HepG2 (cell line): ENCODE data around the gene ARHGAP45. TPM values are rescaled to one million over a fixed set of nuclear protein-coding genes. Genes with fewer than 3 reads are reported as not detected.

Source experiments
- CBX2 ChIP-seq, 2 experiments: fragments of 200-600 bp in 1 of 2; sonication (generic); formaldehyde crosslinking in 1 of 2; IDR thresholded peaks; 2 replicates each; pipeline versions ENCODE4 v1.7.0 to v1.8.1; 2018 to 2022; ENCODE audit warnings: low read depth in 2 of 2, low read length in 1 of 2, mild to moderate bottlenecking in 1 of 2, missing genetic modification reagents in 1 of 2
- ERF ChIP-seq: IDR thresholded peaks from 2 replicates; pipeline ENCODE4 v1.6.1; 2018; ENCODE audit warnings: missing biosample characterization, missing genetic modification reagents
- ISL2 ChIP-seq: sonication (generic); formaldehyde crosslinking; IDR thresholded peaks from 2 replicates; pipeline ENCODE4 v1.5.0; 2020; ENCODE audit warnings: missing genetic modification reagents
- MAFG ChIP-seq: sonication (generic); formaldehyde crosslinking; IDR thresholded peaks from 2 replicates; pipeline ENCODE4 v1.5.1; 2020; ENCODE audit warnings: mild to moderate bottlenecking, missing genetic modification reagents
- NCOR1 ChIP-seq: fragments of 200-600 bp; sonication (generic); IDR thresholded peaks from 2 replicates; pipeline ENCODE4 v1.7.0; 2017; ENCODE audit warnings: antibody characterized with exemption, low read length, borderline replicate concordance
- PCBP2 ChIP-seq: fragments of 200-400 bp; formaldehyde crosslinking; optimal IDR thresholded peaks from 2 replicates; pipeline ENCODE3; 2018; ENCODE audit warnings: low read length, low read depth; ENCODE audit not compliant: poor library complexity, severe bottlenecking
- POLR2AphosphoS2 ChIP-seq: IDR thresholded peaks from 2 replicates; pipeline ENCODE4 v1.6.1; 2011; ENCODE audit warnings: low read depth, low read length, improper control_type of control experiment
- ZKSCAN8 ChIP-seq: IDR thresholded peaks from 2 replicates; pipeline ENCODE4 v1.6.1; 2016; ENCODE audit warnings: borderline replicate concordance, missing genetic modification reagents, missing compliant biosample characterization
- ZNF136 ChIP-seq: sonication (generic); formaldehyde crosslinking; IDR thresholded peaks from 2 replicates; pipeline ENCODE4 v1.8.1; 2022; ENCODE audit warnings: low read depth, mild to moderate bottlenecking, moderate library complexity, missing genetic modification reagents
- ZNF143 ChIP-seq: sonication (generic); formaldehyde crosslinking; IDR thresholded peaks from 2 replicates; pipeline ENCODE4 v1.4.0; 2020; ENCODE audit warnings: missing genetic modification reagents
- ZNF33A ChIP-seq: sonication (generic); formaldehyde crosslinking; IDR thresholded peaks from 2 replicates; pipeline ENCODE4 v1.5.1; 2020; ENCODE audit warnings: missing genetic modification reagents, mild to moderate bottlenecking, moderate library complexity, borderline replicate concordance
- ZNF446 ChIP-seq: sonication (generic); formaldehyde crosslinking; IDR thresholded peaks from 2 replicates; pipeline ENCODE4 v1.5.0; 2020; ENCODE audit warnings: mild to moderate bottlenecking, missing genetic modification reagents
- ZNF451 ChIP-seq: sonication (generic); formaldehyde crosslinking; IDR thresholded peaks from 2 replicates; pipeline ENCODE4 v1.5.0; 2020; ENCODE audit warnings: mild to moderate bottlenecking, missing genetic modification reagents
- ZNF547 ChIP-seq: sonication (generic); formaldehyde crosslinking; IDR thresholded peaks from 2 replicates; pipeline ENCODE4 v1.5.1; 2020; ENCODE audit warnings: mild to moderate bottlenecking, missing genetic modification reagents
- ZNF629 ChIP-seq: sonication (generic); formaldehyde crosslinking; conservative IDR thresholded peaks from 2 replicates; pipeline ENCODE4 v1.5.0; 2020; ENCODE audit warnings: missing genetic modification reagents
- ZNF660 ChIP-seq: sonication (generic); formaldehyde crosslinking; IDR thresholded peaks from 2 replicates; pipeline ENCODE4 v1.5.1; 2020; ENCODE audit warnings: mild to moderate bottlenecking, low read depth, missing genetic modification reagents, borderline replicate concordance
- ZNF678 ChIP-seq: sonication (generic); formaldehyde crosslinking; IDR thresholded peaks from 2 replicates; pipeline ENCODE4 v1.4.0; 2020; ENCODE audit warnings: mild to moderate bottlenecking, missing genetic modification reagents
- ZNF780A ChIP-seq: sonication (generic); formaldehyde crosslinking; IDR thresholded peaks from 2 replicates; pipeline ENCODE4 v1.8.0; 2022; ENCODE audit warnings: mild to moderate bottlenecking, missing genetic modification reagents, moderate library complexity
- polyA plus RNA-seq, 8 experiments: library from polyadenylated mRNA; depleted of rRNA in 3 of 8; stranded (reverse) in 7 of 8; unstranded in 1 of 8; fragments of >200 nt; fragmentation: Illumina TruSeq in 4 of 8; extraction: Trizol in 4 of 8; gene quantifications; 2 replicates each; pipeline versions ENCODE4 v1.2.1 to v1.2.3, GENCODE V29; 2011 to 2016; ENCODE audit warnings: low read depth in 4 of 8, missing spikeins in 1 of 8, mixed read lengths in 1 of 8; ENCODE audit not compliant: insufficient read depth in 1 of 8
- total RNA-seq, 5 experiments: library from RNA; depleted of rRNA; stranded (reverse); fragments of >200 nt; fragmentation: Illumina TruSeq; extraction: Trizol; gene quantifications; 2 replicates each; pipeline ENCODE4 v1.2.3, GENCODE V29; 2016; ENCODE audit warnings: low read depth in 1 of 5
- TF ChIP-seq, protein P1 (sequence below): sonication (generic); formaldehyde crosslinking; IDR thresholded peaks from 2 replicates; pipeline ENCODE4 v1.5.0; 2020; ENCODE audit warnings: mild to moderate bottlenecking, missing genetic modification reagents
- TF ChIP-seq, protein P2 (sequence below): sonication (generic); formaldehyde crosslinking; IDR thresholded peaks from 2 replicates; pipeline ENCODE4 v1.8.0; 2022; ENCODE audit warnings: missing genetic modification reagents, mild to moderate bottlenecking, borderline replicate concordance
- TF ChIP-seq, protein P3 (sequence below): sonication (generic); formaldehyde crosslinking; IDR thresholded peaks from 2 replicates; pipeline ENCODE4 v1.4.0; 2020; ENCODE audit warnings: missing genetic modification reagents
- TF ChIP-seq, protein P4 (sequence below): IDR thresholded peaks from 2 replicates; pipeline ENCODE4 v1.6.1; 2016; ENCODE audit warnings: missing genetic modification reagents, missing compliant biosample characterization
- TF ChIP-seq, protein P5 (sequence below): sonication (generic); formaldehyde crosslinking; IDR thresholded peaks from 2 replicates; pipeline ENCODE4 v1.8.0; 2022; ENCODE audit warnings: missing genetic modification reagents, mild to moderate bottlenecking, inconsistent platforms, borderline replicate concordance

ARHGAP45 gene
- total and polyA plus RNA-seq, 2 of the 13 experiments (the other 11 are each of a cell fraction or from before 2014, with no cell fraction given), result 0.84 to 32.0 TPM

DNA sequence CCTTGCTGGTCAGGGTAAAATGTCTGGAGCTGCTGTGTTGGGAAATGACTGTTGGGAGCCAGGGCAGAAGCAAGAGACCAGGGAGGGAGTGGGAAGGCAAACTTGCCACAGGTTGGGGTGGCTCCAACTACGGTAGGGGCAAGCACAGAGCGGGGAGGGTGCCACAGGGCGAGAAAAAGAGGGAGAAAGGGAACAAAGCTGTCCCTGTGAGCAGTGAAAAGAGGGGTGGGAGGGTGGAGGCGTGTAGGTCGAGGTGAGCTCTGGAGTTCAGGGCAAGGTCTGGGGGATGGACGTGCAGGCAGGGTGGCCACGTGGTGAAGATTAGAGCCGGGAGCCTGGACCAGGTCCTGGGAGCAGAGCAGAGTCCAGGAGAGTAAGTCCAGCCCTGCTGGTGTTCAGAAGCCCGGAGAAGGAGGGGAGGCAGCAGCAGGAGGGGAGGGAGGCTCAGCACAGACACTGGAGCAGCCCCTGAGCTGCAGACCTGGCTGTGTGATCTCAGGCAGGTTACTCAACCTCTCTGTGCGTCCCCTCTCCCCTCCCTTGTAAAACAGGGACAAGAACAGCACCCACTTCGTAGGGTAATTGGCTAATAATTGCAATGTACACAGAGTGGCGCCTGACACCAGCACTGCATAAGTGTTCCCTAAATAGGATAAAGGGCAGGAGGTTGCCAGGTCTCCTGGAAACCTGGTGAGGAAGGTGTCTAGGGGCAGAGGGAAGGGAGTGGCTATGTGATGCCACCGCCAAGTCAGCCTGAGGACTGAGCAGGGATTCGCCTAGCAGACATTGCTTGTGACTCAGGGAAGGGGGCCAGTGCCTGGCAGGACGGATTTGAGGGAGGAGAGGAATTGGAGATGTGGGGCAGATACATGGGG lies 31.4 kb downstream of the ARHGAP45 start (continued):
- peak; percentile 66; the same call in 1 of the 2 replicates for TF ChIP-seq ZNF780A (CRISPR knock-in tag)
- TF ChIP-seq, protein P1, sequence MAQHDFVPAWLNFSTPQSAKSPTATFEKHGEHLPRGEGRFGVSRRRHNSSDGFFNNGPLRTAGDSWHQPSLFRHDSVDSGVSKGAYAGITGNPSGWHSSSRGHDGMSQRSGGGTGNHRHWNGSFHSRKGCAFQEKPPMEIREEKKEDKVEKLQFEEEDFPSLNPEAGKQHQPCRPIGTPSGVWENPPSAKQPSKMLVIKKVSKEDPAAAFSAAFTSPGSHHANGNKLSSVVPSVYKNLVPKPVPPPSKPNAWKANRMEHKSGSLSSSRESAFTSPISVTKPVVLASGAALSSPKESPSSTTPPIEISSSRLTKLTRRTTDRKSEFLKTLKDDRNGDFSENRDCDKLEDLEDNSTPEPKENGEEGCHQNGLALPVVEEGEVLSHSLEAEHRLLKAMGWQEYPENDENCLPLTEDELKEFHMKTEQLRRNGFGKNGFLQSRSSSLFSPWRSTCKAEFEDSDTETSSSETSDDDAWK (CRISPR knock-in tag), result no peak
- TF ChIP-seq ZNF451, result no peak
- no peak; the same call in 1 of the 2 replicates for TF ChIP-seq ZNF143 (CRISPR knock-in tag)
- no peak for TF ChIP-seq ZNF547
- no peak for TF ChIP-seq ZNF660
- TF ChIP-seq, protein P2, sequence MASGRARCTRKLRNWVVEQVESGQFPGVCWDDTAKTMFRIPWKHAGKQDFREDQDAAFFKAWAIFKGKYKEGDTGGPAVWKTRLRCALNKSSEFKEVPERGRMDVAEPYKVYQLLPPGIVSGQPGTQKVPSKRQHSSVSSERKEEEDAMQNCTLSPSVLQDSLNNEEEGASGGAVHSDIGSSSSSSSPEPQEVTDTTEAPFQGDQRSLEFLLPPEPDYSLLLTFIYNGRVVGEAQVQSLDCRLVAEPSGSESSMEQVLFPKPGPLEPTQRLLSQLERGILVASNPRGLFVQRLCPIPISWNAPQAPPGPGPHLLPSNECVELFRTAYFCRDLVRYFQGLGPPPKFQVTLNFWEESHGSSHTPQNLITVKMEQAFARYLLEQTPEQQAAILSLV (CRISPR knock-in tag), result no peak
- no peak for TF ChIP-seq ERF
- TF ChIP-seq ISL2 (CRISPR knock-in tag), result no peak
- TF ChIP-seq ZNF136 (CRISPR knock-in tag), result no peak
- TF ChIP-seq MAFG (CRISPR knock-in tag), result no peak
- TF ChIP-seq, protein P3, sequence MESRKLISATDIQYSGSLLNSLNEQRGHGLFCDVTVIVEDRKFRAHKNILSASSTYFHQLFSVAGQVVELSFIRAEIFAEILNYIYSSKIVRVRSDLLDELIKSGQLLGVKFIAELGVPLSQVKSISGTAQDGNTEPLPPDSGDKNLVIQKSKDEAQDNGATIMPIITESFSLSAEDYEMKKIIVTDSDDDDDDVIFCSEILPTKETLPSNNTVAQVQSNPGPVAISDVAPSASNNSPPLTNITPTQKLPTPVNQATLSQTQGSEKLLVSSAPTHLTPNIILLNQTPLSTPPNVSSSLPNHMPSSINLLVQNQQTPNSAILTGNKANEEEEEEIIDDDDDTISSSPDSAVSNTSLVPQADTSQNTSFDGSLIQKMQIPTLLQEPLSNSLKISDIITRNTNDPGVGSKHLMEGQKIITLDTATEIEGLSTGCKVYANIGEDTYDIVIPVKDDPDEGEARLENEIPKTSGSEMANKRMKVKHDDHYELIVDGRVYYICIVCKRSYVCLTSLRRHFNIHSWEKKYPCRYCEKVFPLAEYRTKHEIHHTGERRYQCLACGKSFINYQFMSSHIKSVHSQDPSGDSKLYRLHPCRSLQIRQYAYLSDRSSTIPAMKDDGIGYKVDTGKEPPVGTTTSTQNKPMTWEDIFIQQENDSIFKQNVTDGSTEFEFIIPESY, result no peak
- no peak for TF ChIP-seq ZKSCAN8 (CRISPR knock-in tag)
- TF ChIP-seq PCBP2, result peak; percentile 31
- TF ChIP-seq ZNF678 (CRISPR knock-in tag), result no peak
- no peak for TF ChIP-seq CBX2 (IDR thresholded peaks at IDR 0.05; ENCODE audit: low read depth, low read length)
- no peak for TF ChIP-seq CBX2 (CRISPR knock-in tag; IDR thresholded peaks at IDR 0.05; ENCODE audit: low read depth)
- TF ChIP-seq, protein P4, sequence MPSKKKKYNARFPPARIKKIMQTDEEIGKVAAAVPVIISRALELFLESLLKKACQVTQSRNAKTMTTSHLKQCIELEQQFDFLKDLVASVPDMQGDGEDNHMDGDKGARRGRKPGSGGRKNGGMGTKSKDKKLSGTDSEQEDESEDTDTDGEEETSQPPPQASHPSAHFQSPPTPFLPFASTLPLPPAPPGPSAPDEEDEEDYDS (CRISPR knock-in tag), result no peak
- 0 out of 2 replicates have a peak, but pooled peaks have one; percentile 42 for TF ChIP-seq ZNF446 (CRISPR knock-in tag)
- TF ChIP-seq, protein P5, sequence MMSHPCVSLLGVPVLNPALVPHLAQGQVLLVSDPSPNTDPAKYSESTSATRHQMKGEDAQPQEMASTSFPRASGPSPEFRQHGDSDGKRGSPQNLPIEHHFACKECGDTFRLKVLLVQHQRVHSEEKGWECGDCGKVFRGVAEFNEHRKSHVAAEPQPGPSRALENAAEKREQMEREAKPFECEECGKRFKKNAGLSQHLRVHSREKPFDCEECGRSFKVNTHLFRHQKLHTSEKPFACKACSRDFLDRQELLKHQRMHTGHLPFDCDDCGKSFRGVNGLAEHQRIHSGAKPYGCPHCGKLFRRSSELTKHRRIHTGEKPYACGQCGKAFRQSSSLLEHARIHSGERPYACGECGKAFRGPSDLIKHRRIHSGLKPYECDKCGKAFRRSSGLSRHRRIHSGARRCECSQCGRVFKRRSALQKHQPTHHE (CRISPR knock-in tag), result peak; percentile 24; the same call in 1 of the 2 replicates
- no peak; the same call in none of the 2 replicates for TF ChIP-seq NCOR1
- TF ChIP-seq ZNF33A (CRISPR knock-in tag), result no peak
- no peak; the same call in 1 of the 2 replicates for TF ChIP-seq ZNF629
- no peak for TF ChIP-seq POLR2AphosphoS2
